SK-N-SH treated with all-trans-retinoic acid at 6 μM for 48 hours (cell line): ENCODE results near the gene ARL16.

ENCODE experiments used
- ARNTL ChIP-seq: fragments of 450-650 bp; formaldehyde crosslinking; IDR thresholded peaks from 2 replicates; pipeline ENCODE4 v1.5.0; 2020; ENCODE audit warnings: low read depth, mild to moderate bottlenecking, moderate library complexity, borderline replicate concordance
- BACH2 ChIP-seq: fragments of 250-450 bp; sonication (Bioruptor Pico); IDR thresholded peaks from 2 replicates; pipeline ENCODE4 v1.9.0; 2021; ENCODE audit warnings: mild to moderate bottlenecking, borderline replicate concordance
- CREB5 ChIP-seq: fragments of 250-450 bp; sonication (Bioruptor Pico); IDR thresholded peaks from 2 replicates; pipeline ENCODE4 v1.5.1; 2020; ENCODE audit warnings: low read depth, mild to moderate bottlenecking, moderate library complexity
- GLIS3 ChIP-seq: fragments of 250-450 bp; sonication (Bioruptor Pico); IDR thresholded peaks from 2 replicates; pipeline ENCODE4 v1.5.0; 2020; ENCODE audit warnings: mild to moderate bottlenecking, moderate library complexity
- PATZ1 ChIP-seq: fragments of 250-450 bp; sonication (Bioruptor Pico); IDR thresholded peaks from 2 replicates; pipeline ENCODE4 v1.8.0; 2020; ENCODE audit warnings: mild to moderate bottlenecking, moderate library complexity, borderline replicate concordance
- RARB ChIP-seq: fragments of 250-450 bp; sonication (Bioruptor Pico); IDR thresholded peaks from 2 replicates; pipeline ENCODE4 v1.8.0; 2021; ENCODE audit warnings: mild to moderate bottlenecking, moderate library complexity
- SNAI2 ChIP-seq: fragments of 250-450 bp; sonication (Bioruptor Pico); IDR thresholded peaks from 2 replicates; pipeline ENCODE4 v1.5.0; 2020; ENCODE audit warnings: mild to moderate bottlenecking, moderate library complexity
- TOX ChIP-seq: fragments of 250-450 bp; sonication (Bioruptor Pico); IDR thresholded peaks from 2 replicates; pipeline ENCODE4 v1.8.0; 2021; ENCODE audit warnings: mild to moderate bottlenecking, moderate library complexity, borderline replicate concordance
- TSHZ2 ChIP-seq: fragments of 250-450 bp; sonication (Bioruptor Pico); IDR thresholded peaks from 2 replicates; pipeline ENCODE4 v1.5.0; 2020; ENCODE audit warnings: mild to moderate bottlenecking, moderate library complexity
- ZC3H10 ChIP-seq: fragments of 250-450 bp; sonication (Bioruptor Pico); IDR thresholded peaks from 2 replicates; pipeline ENCODE4 v1.5.1; 2021; ENCODE audit warnings: mild to moderate bottlenecking, moderate library complexity
- ZNF70 ChIP-seq: fragments of 450-650 bp; formaldehyde crosslinking; IDR thresholded peaks from 2 replicates; pipeline ENCODE4 v1.5.0; 2020; ENCODE audit warnings: mild to moderate bottlenecking, moderate library complexity
- ZNF8 ChIP-seq: fragments of 450-650 bp; formaldehyde crosslinking; IDR thresholded peaks from 2 replicates; pipeline ENCODE4 v1.5.0; 2020; ENCODE audit warnings: mild to moderate bottlenecking, moderate library complexity

GRCh38 chr17:81662002-81662401, 21.6 kb downstream of the ARL16 start:
- no peak for TF ChIP-seq PATZ1 (CRISPR knock-in tag)
- no peak for TF ChIP-seq BACH2
- TF ChIP-seq ZNF8 (CRISPR knock-in tag), result no peak
- no peak for TF ChIP-seq SNAI2 (CRISPR knock-in tag)
- TF ChIP-seq ZNF70 (CRISPR knock-in tag), result no peak
- TF ChIP-seq ARNTL, result no peak
- TF ChIP-seq RARB (CRISPR knock-in tag), result no peak
- TF ChIP-seq ZC3H10, result no peak
- TF ChIP-seq TSHZ2 (CRISPR knock-in tag), result no peak
- TF ChIP-seq GLIS3 (CRISPR knock-in tag), result no peak
- TF ChIP-seq CREB5, result no peak
- TF ChIP-seq TOX, result no peak
